Upper lobe of left lung (tissue), 4 donors: ENCODE results near the gene FAM180B.

Experiments used
- POLR2A ChIP-seq, 4 donors: fragments of 450-650 bp; IDR thresholded peaks; one replicate each; pipeline ENCODE4 v1.5.1; 2016 to 2017; ENCODE audit warnings: antibody characterized with exemption in 4 of 4, mild to moderate bottlenecking in 2 of 4
- TF ChIP-seq, protein P1 (sequence below), 6 experiments: fragments of 450-650 bp in 4 of 6; fragments of 200-600 bp in 2 of 6; sonication (generic) in 2 of 6; IDR thresholded peaks; one replicate each; pipeline ENCODE4 v1.5.1; 2016 to 2019; ENCODE audit warnings: antibody characterized with exemption in 6 of 6

DNA sequence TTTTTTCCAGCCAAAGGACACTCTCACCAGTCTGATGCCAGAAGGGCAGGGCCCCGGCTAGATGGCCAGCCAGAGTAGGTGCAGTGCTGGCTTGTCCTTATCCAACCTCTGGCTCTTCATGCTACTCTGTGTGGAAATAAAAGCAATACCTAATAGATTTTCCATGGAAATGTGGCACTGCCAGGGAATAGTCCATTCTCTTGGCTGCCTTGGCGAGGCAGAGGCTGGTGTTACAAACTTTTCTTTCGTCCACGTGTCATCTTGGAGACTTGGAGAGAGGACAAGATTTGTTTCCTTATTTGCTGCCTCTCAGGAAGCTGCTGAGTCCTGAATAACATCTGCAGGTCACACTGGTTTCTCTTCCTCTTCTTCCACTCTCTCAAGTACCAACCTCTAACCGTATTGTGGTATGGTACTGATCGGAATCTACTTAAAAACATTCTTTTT is 24.9 kb downstream of the FAM180B start:
- TF ChIP-seq POLR2A (IDR thresholded peaks at IDR 0.05): no peak
- TF ChIP-seq, protein P1, sequence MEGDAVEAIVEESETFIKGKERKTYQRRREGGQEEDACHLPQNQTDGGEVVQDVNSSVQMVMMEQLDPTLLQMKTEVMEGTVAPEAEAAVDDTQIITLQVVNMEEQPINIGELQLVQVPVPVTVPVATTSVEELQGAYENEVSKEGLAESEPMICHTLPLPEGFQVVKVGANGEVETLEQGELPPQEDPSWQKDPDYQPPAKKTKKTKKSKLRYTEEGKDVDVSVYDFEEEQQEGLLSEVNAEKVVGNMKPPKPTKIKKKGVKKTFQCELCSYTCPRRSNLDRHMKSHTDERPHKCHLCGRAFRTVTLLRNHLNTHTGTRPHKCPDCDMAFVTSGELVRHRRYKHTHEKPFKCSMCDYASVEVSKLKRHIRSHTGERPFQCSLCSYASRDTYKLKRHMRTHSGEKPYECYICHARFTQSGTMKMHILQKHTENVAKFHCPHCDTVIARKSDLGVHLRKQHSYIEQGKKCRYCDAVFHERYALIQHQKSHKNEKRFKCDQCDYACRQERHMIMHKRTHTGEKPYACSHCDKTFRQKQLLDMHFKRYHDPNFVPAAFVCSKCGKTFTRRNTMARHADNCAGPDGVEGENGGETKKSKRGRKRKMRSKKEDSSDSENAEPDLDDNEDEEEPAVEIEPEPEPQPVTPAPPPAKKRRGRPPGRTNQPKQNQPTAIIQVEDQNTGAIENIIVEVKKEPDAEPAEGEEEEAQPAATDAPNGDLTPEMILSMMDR (IDR thresholded peaks at IDR 0.05): no peak
